MM.1S (cell line): ENCODE data around the gene AKR1E2.

ENCODE experiments used
- DNase-seq: peaks from one replicate; pipeline ENCODE4 v3.0.0-alpha.2; 2015
- H2AFZ ChIP-seq: fragments of 300-600 bp; sonication (generic); 2 replicates; pipeline ENCODE4 v1.6.0; 2016; ENCODE audit warnings: antibody characterized with exemption, low read length
- H3F3A ChIP-seq: fragments of 300-600 bp; sonication (generic); 2 replicates; pipeline ENCODE4 v1.6.1; 2016; ENCODE audit warnings: mild to moderate bottlenecking, antibody characterized with exemption, low read length, moderate library complexity, mixed read lengths; ENCODE audit not compliant: insufficient read depth
- H3K27ac ChIP-seq: fragments of 300-600 bp; sonication (generic); 2 replicates; pipeline ENCODE4 v1.5.1; 2016; ENCODE audit warnings: mild to moderate bottlenecking, low read length
- H3K27me3 ChIP-seq: fragments of 300-600 bp; sonication (generic); replicated peaks from 2 replicates; pipeline ENCODE4 v1.6.0; 2016; ENCODE audit warnings: low read length; ENCODE audit not compliant: insufficient read depth
- H3K36me3 ChIP-seq: fragments of 300-600 bp; sonication (generic); replicated peaks from 2 replicates; pipeline ENCODE4 v1.6.1; 2016; ENCODE audit warnings: mild to moderate bottlenecking, low read length, mixed read lengths; ENCODE audit not compliant: insufficient read depth
- H3K4me1 ChIP-seq: fragments of 300-600 bp; sonication (generic); 2 replicates; pipeline ENCODE4 v1.6.1; 2016; ENCODE audit warnings: low read length, mixed read lengths
- H3K4me2 ChIP-seq: fragments of 300-600 bp; sonication (generic); 2 replicates; pipeline ENCODE4 v1.6.0; 2016; ENCODE audit warnings: low read depth, low read length
- H3K4me3 ChIP-seq: fragments of 300-600 bp; sonication (generic); 2 replicates; pipeline ENCODE4 v1.5.1; 2016; ENCODE audit warnings: low read length, mixed read lengths
- H3K79me2 ChIP-seq: fragments of 300-600 bp; sonication (generic); 2 replicates; pipeline ENCODE4 v1.6.1; 2016; ENCODE audit warnings: mixed run types, low read length, mixed read lengths
- H3K9ac ChIP-seq: fragments of 300-600 bp; sonication (generic); 2 replicates; pipeline ENCODE4 v1.6.1; 2016; ENCODE audit warnings: low read length, mixed read lengths
- H3K9me2 ChIP-seq: fragments of 300-600 bp; sonication (generic); replicated peaks from 2 replicates; pipeline ENCODE4 v1.6.1; 2016; ENCODE audit warnings: mild to moderate bottlenecking, low read length, mixed read lengths; ENCODE audit not compliant: insufficient read depth
- H3K9me3 ChIP-seq: fragments of 300-600 bp; sonication (generic); replicated peaks from 2 replicates; pipeline ENCODE4 v1.6.1; 2016; ENCODE audit warnings: mild to moderate bottlenecking, low read length, mixed read lengths; ENCODE audit not compliant: insufficient read depth
- H4K20me1 ChIP-seq: fragments of 300-600 bp; sonication (generic); 2 replicates; pipeline ENCODE4 v1.6.1; 2016; ENCODE audit warnings: mild to moderate bottlenecking, low read length, moderate library complexity, mixed read lengths; ENCODE audit not compliant: insufficient read depth
- CTCF ChIP-seq: fragments of 300-600 bp; sonication (generic); IDR thresholded peaks from 2 replicates; pipeline ENCODE4 v1.5.1; 2016; ENCODE audit warnings: antibody characterized with exemption, low read length, mixed read lengths
- EZH2 ChIP-seq: fragments of 300-600 bp; sonication (generic); optimal IDR thresholded peaks from 2 replicates; pipeline ENCODE3; 2017; ENCODE audit warnings: low read depth, mild to moderate bottlenecking, antibody characterized with exemption, low read length, mixed read lengths
- EZH2phosphoT487 ChIP-seq: fragments of 300-600 bp; sonication (generic); IDR thresholded peaks from 2 replicates; pipeline ENCODE4 v1.6.1; 2018; ENCODE audit warnings: antibody characterized with exemption, low read length

AKR1E2 gene

DNA sequence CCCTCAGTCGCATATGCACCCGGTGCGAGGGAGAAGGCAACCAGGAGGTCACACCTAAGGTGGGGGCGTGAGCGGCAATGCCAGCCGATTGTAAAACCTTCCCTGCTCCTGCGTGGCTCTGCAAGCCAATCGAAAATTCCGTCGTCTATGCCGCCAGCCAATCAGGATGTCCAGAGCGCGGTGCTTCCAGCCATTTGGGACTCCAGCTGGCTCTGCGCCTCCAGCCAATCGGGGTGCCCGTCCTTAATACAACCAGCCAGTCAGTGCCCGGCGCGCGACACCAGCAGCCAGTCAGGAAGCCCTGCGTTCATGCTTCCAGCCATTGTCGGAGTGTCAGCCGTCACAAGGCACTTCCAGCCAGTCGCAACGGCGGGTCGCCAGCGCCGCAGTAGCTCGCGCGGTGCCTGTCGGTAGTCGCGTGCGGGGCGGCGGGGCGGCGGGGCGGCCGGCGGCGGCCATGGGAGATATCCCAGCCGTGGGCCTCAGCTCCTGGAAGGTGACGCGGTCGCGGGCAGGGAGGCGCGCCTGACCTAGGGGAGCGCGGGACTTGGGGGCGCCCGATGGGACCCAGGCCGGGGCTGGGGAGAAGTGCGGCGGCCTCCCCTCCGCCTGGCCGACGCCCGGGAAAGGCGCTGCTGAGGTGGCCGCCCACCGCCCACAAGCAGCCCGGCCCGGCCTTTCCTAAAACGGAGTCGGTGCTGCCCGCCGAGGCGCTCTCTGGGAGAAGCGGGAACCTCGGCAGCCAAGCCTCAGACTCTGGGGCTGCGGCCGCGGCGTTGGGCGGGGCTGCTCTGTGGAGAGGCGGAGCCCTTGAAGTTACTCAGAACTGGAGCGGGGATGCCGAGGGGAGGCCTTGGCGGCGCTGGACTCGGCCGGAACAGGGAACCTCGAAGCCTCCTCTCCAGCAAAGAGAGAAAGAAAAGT is at the start of gene AKR1E2:
Gene AKR1E2 (plus strand): TSS at position 340 of the 924 bp plus-strand sequence. CDS start 118 bp downstream, at position 458.
- H3K27ac ChIP-seq: no peak within 1 kb of the TSS
- peak within 1 kb of the TSS; percentile 65 for H3K4me2 ChIP-seq
- DNase-seq: peak; percentile 47
- no peaks in the 10 kb centered on the region for H3F3A ChIP-seq
- no peaks in the 10 kb centered on the region for H3K79me2 ChIP-seq
- no peaks in the 10 kb centered on the region for H3K36me3 ChIP-seq
- H3K27me3 ChIP-seq: no peaks in the 10 kb centered on the region
- H2AFZ ChIP-seq: peak within 1 kb of the TSS; percentile 48
- no peaks in the 10 kb centered on the region for H3K9me3 ChIP-seq
- H3K4me1 ChIP-seq: no peaks in the 10 kb centered on the region
- peak within 1 kb of the TSS; percentile 41 for H3K4me3 ChIP-seq
- no peak for TF ChIP-seq CTCF
- TF ChIP-seq EZH2phosphoT487: no peak
- TF ChIP-seq EZH2: no peak
- no peaks in the 10 kb centered on the region for H3K9me2 ChIP-seq
- H3K9ac ChIP-seq: peak within 1 kb of the TSS; percentile 13; the same call in 1 of the 2 replicates
- no peaks in the 10 kb centered on the region for H4K20me1 ChIP-seq

DNA sequence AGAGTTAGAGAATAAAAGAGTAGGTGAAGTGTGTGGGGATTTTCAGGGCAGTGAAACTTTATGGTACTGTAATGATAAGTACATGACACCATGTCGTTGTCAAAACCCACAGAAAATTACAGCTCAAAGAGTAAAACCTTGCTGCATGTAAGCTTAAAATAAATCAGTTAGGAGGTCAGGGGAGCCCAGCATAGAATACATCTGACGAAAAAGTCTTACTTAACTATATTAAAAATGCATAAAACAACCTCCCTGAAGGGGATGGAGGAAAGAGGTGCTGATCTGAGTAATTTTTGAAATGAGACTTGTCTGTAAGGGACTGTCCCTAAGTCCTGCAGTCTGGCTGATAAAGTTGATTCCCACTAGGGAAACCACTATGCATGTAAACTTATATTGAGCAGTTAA is 49.8 kb upstream of the AKR1E2 start:
- Histone ChIP-seq H4K20me1 (no peaks in the 10 kb centered on the region), H3K4me2 (no peak overlapping the region), H3K27me3 (no peaks in the 10 kb centered on the region), H3K79me2 (no peaks in the 10 kb centered on the region), H3K9ac (no peak overlapping the region), H3K36me3 (no peaks in the 10 kb centered on the region), H3K9me2 (no peaks in the 10 kb centered on the region), H2AFZ (no peak overlapping the region), H3K4me1 (no peaks in the 10 kb centered on the region), H3K4me3 (no peak overlapping the region), H3F3A (no peaks in the 10 kb centered on the region), H3K9me3 (no peaks in the 10 kb centered on the region), H3K27ac (no peak overlapping the region)
- no peak for TF ChIP-seq CTCF
- no peak for TF ChIP-seq EZH2
- TF ChIP-seq EZH2phosphoT487: no peak
- no peak for DNase-seq

GRCh38 chr10:4778761-4779160 is 47.2 kb upstream of the AKR1E2 start:
- H3K9ac ChIP-seq: no peak overlapping the region

More at GRCh38 chr10:4778761-4779160, 47.2 kb upstream of the AKR1E2 start:
- Histone ChIP-seq H3K36me3 (no peaks in the 10 kb centered on the region), H3K4me2 (no peak overlapping the region), H3K9me3 (no peaks in the 10 kb centered on the region), H2AFZ (no peak overlapping the region), H3K79me2 (no peaks in the 10 kb centered on the region), H3K27ac (no peak overlapping the region), H3K4me1 (no peaks in the 10 kb centered on the region), H3K4me3 (no peak overlapping the region), H4K20me1 (no peaks in the 10 kb centered on the region), H3K27me3 (no peaks in the 10 kb centered on the region), H3F3A (no peaks in the 10 kb centered on the region), H3K9me2 (no peaks in the 10 kb centered on the region)
- TF ChIP-seq EZH2phosphoT487: no peak
- no peak for TF ChIP-seq CTCF
- no peak for TF ChIP-seq EZH2
- no peak for DNase-seq
